Fibroblast of lung (primary cell): Measurements from ENCODE around the gene EMC10. TPM values are rescaled to one million over a fixed set of nuclear protein-coding genes. Genes with fewer than 3 reads are reported as not detected.

ENCODE experiments used
- DNase-seq, 2 donors: peaks; one replicate each; pipeline versions ENCODE4 v3.0.0 to v3.0.0-alpha.2; 2010; ENCODE audit warnings: low read depth in 2 of 2
- H2AFZ ChIP-seq: 2 replicates; pipeline ENCODE4 v1.5.1; 2012; ENCODE audit warnings: low read length, control low read depth, inconsistent platforms
- H3K27ac ChIP-seq: 2 replicates; pipeline ENCODE4 v1.5.1; 2011; ENCODE audit warnings: low read length, control low read depth; ENCODE audit not compliant: insufficient read depth
- H3K27me3 ChIP-seq: 2 replicates; pipeline ENCODE4 v1.5.1; 2011; ENCODE audit warnings: mild to moderate bottlenecking, low read length; ENCODE audit not compliant: control insufficient read depth, insufficient read depth
- H3K36me3 ChIP-seq: 2 replicates; pipeline ENCODE4 v1.5.1; 2011; ENCODE audit warnings: low read length; ENCODE audit not compliant: control insufficient read depth, insufficient read depth
- H3K4me1 ChIP-seq: 2 replicates; pipeline ENCODE4 v1.5.1; 2011; ENCODE audit warnings: low read length; ENCODE audit not compliant: control insufficient read depth, insufficient read depth; ENCODE audit errors: extremely low read depth
- H3K4me2 ChIP-seq: 2 replicates; pipeline ENCODE4 v1.5.1; 2011; ENCODE audit warnings: low read length, control low read depth; ENCODE audit not compliant: insufficient read depth; ENCODE audit errors: extremely low read depth
- H3K4me3 ChIP-seq, 4 experiments: fragments of 200-600 bp in 1 of 4; sonication (generic) in 1 of 4; replicated peaks in 1 of 4; 2 replicates each; pipeline ENCODE4 v1.5.1; 2011 to 2016; ENCODE audit warnings: low read length in 4 of 4, low read depth in 3 of 4, mild to moderate bottlenecking in 3 of 4, control low read depth in 2 of 4, inconsistent platforms in 1 of 4, mixed read lengths in 1 of 4; ENCODE audit not compliant: insufficient read depth in 1 of 4; ENCODE audit errors: control extremely low read depth in 1 of 4
- H3K79me2 ChIP-seq: 2 replicates; pipeline ENCODE4 v1.5.1; 2012; ENCODE audit warnings: mild to moderate bottlenecking, low read length, inconsistent platforms; ENCODE audit not compliant: control insufficient read depth, insufficient read depth
- H3K9ac ChIP-seq: 2 replicates; pipeline ENCODE4 v1.5.1; 2011; ENCODE audit warnings: mild to moderate bottlenecking, low read length, control low read depth; ENCODE audit not compliant: insufficient read depth
- H3K9me3 ChIP-seq: 2 replicates; pipeline ENCODE4 v1.5.1; 2012; ENCODE audit warnings: low read depth, low read length; ENCODE audit not compliant: control insufficient read depth, insufficient read depth
- H4K20me1 ChIP-seq: 2 replicates; pipeline ENCODE4 v1.5.1; 2011; ENCODE audit warnings: low read length; ENCODE audit not compliant: control insufficient read depth, insufficient read depth; ENCODE audit errors: extremely low read depth
- CTCF ChIP-seq, 2 donors: IDR thresholded peaks in 1 of 2; conservative IDR thresholded peaks in 1 of 2; 1 replicate in 1 of 2; 2 replicates in 1 of 2; pipeline ENCODE4 v1.5.1; 2011 to 2012; ENCODE audit warnings: low read length in 2 of 2, control low read depth in 1 of 2, inconsistent platforms in 1 of 2, low read depth in 1 of 2, mild to moderate bottlenecking in 1 of 2
- EZH2 ChIP-seq: IDR thresholded peaks from 2 replicates; pipeline ENCODE4 v1.5.1; 2012; ENCODE audit warnings: low read length, control low read depth, mild to moderate bottlenecking; ENCODE audit errors: missing control alignments
- polyA plus RNA-seq, 2 donors: library from polyadenylated mRNA; depleted of rRNA in 1 of 2; stranded (reverse) in 1 of 2; unstranded in 1 of 2; fragments of >200 nt; gene quantifications; 2 replicates each; pipeline ENCODE4 v1.2.1, GENCODE V29; 2011 to 2012; ENCODE audit warnings: missing spikeins in 1 of 2
- total RNA-seq: library from RNA; depleted of rRNA; stranded (reverse); fragments of >200 nt; gene quantifications from 2 replicates; pipeline ENCODE4 v1.2.1, GENCODE V29; 2014

Gene EMC10
- total and polyA plus RNA-seq, 2 donors (not counting 1 experiment from before 2014, with no cell fraction given) = 40.8 to 42.7 TPM

DNA sequence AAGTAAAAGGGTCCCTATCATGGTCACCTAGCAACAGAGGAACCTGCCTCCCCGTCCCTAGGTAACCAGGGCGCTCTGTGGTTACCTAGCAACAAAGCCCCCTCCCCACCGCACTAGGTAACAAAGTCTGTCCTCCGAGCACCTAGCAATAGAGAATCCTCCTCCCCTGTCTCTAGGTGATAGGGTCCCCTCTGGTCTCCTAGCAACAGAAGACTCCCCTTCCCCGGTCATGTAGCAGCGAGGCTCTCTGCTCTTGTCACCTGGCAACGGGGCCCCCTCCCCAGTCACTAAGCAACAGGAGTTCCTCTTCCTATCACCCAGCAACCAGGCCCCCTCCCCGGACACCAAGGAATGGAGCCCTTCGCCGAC, 34.4 kb downstream of the EMC10 start:
- Histone ChIP-seq H4K20me1 (no peaks in the 10 kb centered on the region), H3K4me2 (peak overlapping the region; percentile 95), H3K4me3 (peak overlapping the region; percentile 86 to 97 (median 92)), H3K27me3 (no peaks in the 10 kb centered on the region), H3K9ac (peak overlapping the region; percentile 81), H3K36me3 (no peaks in the 10 kb centered on the region), H3K4me1 (peaks cover 2% of the 10 kb centered on the region), H2AFZ (peak overlapping the region; percentile 43), H3K9me3 (no peaks in the 10 kb centered on the region), H3K79me2 (peaks cover 6% of the 10 kb centered on the region), H3K27ac (peak overlapping the region; percentile 92)
- DNase-seq = peak in 1 of 2 donors; percentile 5
- TF ChIP-seq CTCF (conservative IDR thresholded peaks at IDR 0.05 in 1 of 2, IDR thresholded peaks at IDR 0.05 in 1 of 2; ENCODE audit: low read depth in 1 of 2, low read length in 2 of 2) (no peak), EZH2 (no peak)

- H2AFZ ChIP-seq = peak within 1 kb of the TSS; percentile 67
- TF ChIP-seq CTCF (conservative IDR thresholded peaks at IDR 0.05 in 1 of 2, IDR thresholded peaks at IDR 0.05 in 1 of 2; ENCODE audit: low read depth in 1 of 2, low read length in 2 of 2) (no peak), EZH2 (no peak)
- no peaks in the 10 kb centered on the region for H3K9me3 ChIP-seq
- no peaks in the 10 kb centered on the region for H3K36me3 ChIP-seq
- no peaks in the 10 kb centered on the region for H3K27me3 ChIP-seq
- H4K20me1 ChIP-seq = no peaks in the 10 kb centered on the region
- peak within 1 kb of the TSS; percentile 86 to 97 (median 92) for H3K4me3 ChIP-seq
- H3K4me1 ChIP-seq = peaks cover 2% of the 10 kb centered on the region
- peak; percentile 99 to 100 for DNase-seq
- H3K4me2 ChIP-seq = peak within 1 kb of the TSS; percentile 95
- H3K79me2 ChIP-seq = peaks cover 6% of the 10 kb centered on the region
- H3K27ac ChIP-seq = peak within 1 kb of the TSS; percentile 92
- H3K9ac ChIP-seq = peak within 1 kb of the TSS; percentile 81
Measured at GRCh38 chr19:50511069-50511822, 34.9 kb downstream of the EMC10 start, which contains the start of gene JOSD2. TSS of gene JOSD2 (minus strand) at chr19:50511191. CDS start at chr19:50510431, 760 bp downstream.

DNA sequence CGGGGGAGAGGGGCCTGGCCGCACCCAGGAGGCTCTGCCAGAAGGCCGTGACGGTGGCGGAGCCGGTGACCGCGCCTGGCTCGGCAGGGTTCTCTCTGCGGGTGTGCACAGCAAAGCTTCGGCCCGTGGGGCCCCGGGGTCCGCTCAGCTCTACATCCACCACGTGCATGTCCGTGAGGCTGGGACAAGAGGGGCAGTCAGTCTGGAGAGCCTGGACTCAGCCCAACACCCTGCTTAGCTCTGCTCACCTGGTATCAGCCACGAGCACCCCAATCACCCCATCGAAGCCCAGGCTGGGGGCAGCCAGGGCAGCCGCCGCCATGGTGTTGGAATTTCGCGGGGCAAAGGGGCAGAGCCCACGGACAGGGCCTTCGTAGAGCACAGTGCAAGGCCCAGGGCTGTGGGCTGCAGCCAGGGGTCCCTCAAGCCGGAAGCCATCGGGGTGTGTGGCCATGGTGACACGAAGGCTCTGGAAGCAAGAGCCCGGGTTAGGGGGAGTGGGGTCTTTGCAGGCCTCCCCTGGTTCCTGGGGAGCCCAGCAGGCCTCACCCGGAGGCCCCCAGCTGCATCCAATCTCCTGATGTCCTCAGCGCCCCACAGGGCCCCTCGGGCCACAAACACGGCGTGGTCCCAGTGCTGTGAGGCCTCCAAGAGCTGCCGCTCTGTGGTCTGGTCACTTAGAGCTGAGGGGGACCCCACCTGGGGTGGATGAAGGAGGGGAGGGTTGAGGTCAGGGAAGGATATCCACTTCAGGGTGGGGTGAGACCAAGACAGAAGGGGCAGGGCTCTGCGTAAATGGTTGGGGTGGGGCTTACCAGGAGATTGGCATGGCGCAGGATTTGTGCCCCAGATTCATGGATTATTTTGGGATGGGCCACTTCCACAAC, 36.0 kb downstream of the EMC10 start:
- DNase-seq = no peak
- no peaks in the 10 kb centered on the region for H3K9me3 ChIP-seq
- peak overlapping the region in 2 of 4 experiments; percentile 66 to 97 for H3K4me3 ChIP-seq
- H3K27ac ChIP-seq = no peak overlapping the region
- peaks cover 2% of the 10 kb centered on the region for H3K4me1 ChIP-seq
- H2AFZ ChIP-seq = no peak overlapping the region
- H3K36me3 ChIP-seq = no peaks in the 10 kb centered on the region
- no peaks in the 10 kb centered on the region for H3K27me3 ChIP-seq
- no peak overlapping the region for H3K4me2 ChIP-seq
- H3K79me2 ChIP-seq = peaks cover 6% of the 10 kb centered on the region
- TF ChIP-seq EZH2 (no peak), CTCF (conservative IDR thresholded peaks at IDR 0.05 in 1 of 2, IDR thresholded peaks at IDR 0.05 in 1 of 2; ENCODE audit: low read depth in 1 of 2, low read length in 2 of 2) (no peak)
- H4K20me1 ChIP-seq = no peaks in the 10 kb centered on the region
- H3K9ac ChIP-seq = no peak overlapping the region
